Naive thymus-derived CD4-positive, alpha-beta T cell (primary cell): Measurements from ENCODE around the gene ANP32B. TPM values are rescaled to one million over a fixed set of nuclear protein-coding genes. Genes with fewer than 3 reads are reported as not detected.
A peak's percentile ranks its signal among the peaks of the same experiment; 100 is the strongest.

ENCODE experiments used
- ATAC-seq: fragments of 150-1000 bp; cut with Tn5 transposase; 2 replicates; pipeline ENCODE4 v1.10.0; 2021; ENCODE audit warnings: mild to moderate bottlenecking, moderate library complexity
- CTCF ChIA-PET: fragments of 350-600 bp; sonication (Branson Sonifier 250); formaldehyde crosslinking; loops from one replicate; lab custom pipeline; 2021; ENCODE audit warnings: antibody characterized with exemption; lab: Charles Lee
- POLR2A ChIA-PET: fragments of 350-600 bp; sonication (Branson Sonifier 250); formaldehyde crosslinking; loops from one replicate; lab custom pipeline; 2021; ENCODE audit warnings: antibody characterized with exemption, inconsistent platforms; lab: Charles Lee
- DNase-seq, 9 donors: peaks; one replicate each; pipeline versions ENCODE4 v3.0.0 to v3.0.0-alpha.2; 2020 to 2022; ENCODE audit warnings: mixed read lengths in 1 of 9
- H3K27ac ChIP-seq: one replicate; pipeline ENCODE4 v1.7.0; 2013; ENCODE audit warnings: mild to moderate bottlenecking, low read depth, low read length, moderate library complexity
- H3K27me3 ChIP-seq, 2 donors: one replicate each; pipeline ENCODE4 v1.7.0; 2013; ENCODE audit warnings: low read length in 2 of 2, mild to moderate bottlenecking in 2 of 2, moderate library complexity in 2 of 2; ENCODE audit not compliant: control insufficient read depth in 2 of 2, insufficient read depth in 2 of 2
- H3K36me3 ChIP-seq, 3 experiments: 1 replicate in 2 of 3; 2 replicates in 1 of 3; pipeline ENCODE4 v1.7.0; 2013; ENCODE audit warnings: low read length in 3 of 3, mild to moderate bottlenecking in 3 of 3, moderate library complexity in 1 of 3; ENCODE audit not compliant: insufficient read depth in 3 of 3, control insufficient read depth in 2 of 3
- H3K4me1 ChIP-seq, 2 donors: one replicate each; pipeline ENCODE4 v1.7.0; 2013; ENCODE audit warnings: low read length in 2 of 2, mild to moderate bottlenecking in 2 of 2, moderate library complexity in 1 of 2; ENCODE audit not compliant: control insufficient read depth in 2 of 2, insufficient read depth in 2 of 2
- H3K4me3 ChIP-seq: 2 replicates; pipeline ENCODE4 v1.7.0; 2013; ENCODE audit warnings: mild to moderate bottlenecking, low read length
- H3K9me3 ChIP-seq, 3 experiments: 1 replicate in 2 of 3; 2 replicates in 1 of 3; pipeline ENCODE4 v1.7.0; 2013; ENCODE audit warnings: low read length in 3 of 3; ENCODE audit not compliant: control insufficient read depth in 2 of 3
- H3K27ac Mint-ChIP-seq, 9 donors: one replicate each; pipeline ENCODE4 v1.8.0; 2020 to 2022; ENCODE audit warnings: mixed read lengths in 9 of 9, mild to moderate bottlenecking in 8 of 9, moderate library complexity in 5 of 9, inconsistent platforms in 2 of 9
- H3K27me3 Mint-ChIP-seq, 5 donors: one replicate each; pipeline ENCODE4 v1.8.0; 2021 to 2022; ENCODE audit warnings: mixed read lengths in 5 of 5, mild to moderate bottlenecking in 1 of 5
- H3K36me3 Mint-ChIP-seq, 5 donors: one replicate each; pipeline ENCODE4 v1.8.0; 2020 to 2022; ENCODE audit warnings: mixed read lengths in 5 of 5, mild to moderate bottlenecking in 3 of 5, inconsistent platforms in 1 of 5
- H3K4me1 Mint-ChIP-seq, 7 donors: one replicate each; pipeline ENCODE4 v1.8.0; 2020 to 2022; ENCODE audit warnings: mixed read lengths in 7 of 7, mild to moderate bottlenecking in 3 of 7, inconsistent platforms in 1 of 7
- H3K4me3 Mint-ChIP-seq, 10 donors: one replicate each; pipeline ENCODE4 v1.8.0; 2020 to 2022; ENCODE audit warnings: mild to moderate bottlenecking in 10 of 10, mixed read lengths in 10 of 10, moderate library complexity in 6 of 10, inconsistent platforms in 2 of 10
- H3K9me3 Mint-ChIP-seq, 11 donors: one replicate each; pipeline ENCODE4 v1.8.0; 2020 to 2022; ENCODE audit warnings: mixed read lengths in 11 of 11, mild to moderate bottlenecking in 4 of 11, inconsistent platforms in 1 of 11, moderate library complexity in 1 of 11
- intact Hi-C, 2 donors: fragments of 100-400 bp; cut with micrococcal nuclease; formaldehyde crosslinking; loops; one replicate each; pipeline ENCODE4 v1.15.1; 2023
- polyA plus RNA-seq, 2 donors: library from polyadenylated mRNA; unstranded; fragments of 300-500 nt; fragmentation: Illumina TruSeq; gene quantifications; one replicate each; pipeline ENCODE4 v1.2.3, GENCODE V29; 2021
- total RNA-seq, 6 experiments: library from RNA in 5 of 6; stranded (reverse) in 5 of 6; gene quantifications; 1 replicate in 5 of 6; 2 replicates in 1 of 6; pipeline ENCODE4 v1.2.3 and lab custom pipeline; 2021 to 2026

The ANP32B gene
- total and polyA plus RNA-seq, 7 experiments from 2014 or later = 108 to 267 (median 179) TPM

DNA sequence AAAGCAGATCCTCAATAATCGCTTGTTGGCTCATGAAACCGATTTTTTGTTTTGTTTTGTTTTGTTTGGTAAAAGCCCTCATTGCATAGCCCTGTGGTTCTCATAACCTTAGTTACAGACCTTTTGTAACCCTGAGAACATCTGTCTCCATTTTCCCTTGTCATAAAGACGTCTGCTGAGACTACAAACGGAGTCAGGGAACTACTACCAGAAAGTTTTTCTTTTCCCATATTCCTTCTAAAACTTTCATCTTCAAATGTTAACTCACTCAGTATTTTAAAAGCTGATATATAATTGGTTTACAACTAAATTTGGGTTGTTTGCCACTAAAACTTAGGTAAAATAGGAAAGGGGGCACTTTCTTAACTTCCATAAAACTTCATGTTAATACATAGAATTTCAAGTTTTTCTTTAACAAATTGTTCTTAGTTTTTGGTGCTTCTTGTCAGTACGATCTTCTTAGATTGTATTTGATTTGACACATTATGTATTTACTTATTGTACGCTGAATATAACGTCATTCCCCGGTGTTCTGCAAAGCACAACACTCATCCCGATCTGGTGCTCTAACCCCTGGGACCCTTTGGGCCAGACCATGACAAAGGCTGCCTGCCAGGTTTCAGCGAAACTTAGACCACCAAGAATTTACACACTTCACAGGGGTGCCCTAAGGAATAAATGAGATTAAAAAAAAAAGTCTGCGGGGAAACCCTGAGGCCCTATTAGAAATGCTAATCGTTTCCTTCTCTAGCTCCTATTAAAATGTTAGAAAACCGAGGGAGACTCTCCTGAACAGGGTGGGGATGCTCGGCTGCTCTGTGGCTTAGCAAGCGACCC is 1.1 kb upstream of the ANP32B start:
- H3K4me1 Mint-ChIP-seq = peaks cover 41 to 62% (median 55%) of the 10 kb centered on the region in 7 donors
- H3K9me3 Mint-ChIP-seq = no peaks in the 10 kb centered on the region
- Histone ChIP-seq H3K4me1 (peaks cover 25 to 44% of the 10 kb centered on the region in 2 donors), H3K4me3 (peak overlapping the region; percentile 61), H3K36me3 (peaks cover 0 to 4% (median 0%) of the 10 kb centered on the region in 3 experiments), H3K27ac (peak overlapping the region; percentile 98), H3K9me3 (no peaks in the 10 kb centered on the region), H3K27me3 (no peaks in the 10 kb centered on the region)
- peaks cover 0 to 5% (median 0%) of the 10 kb centered on the region in 5 donors for H3K36me3 Mint-ChIP-seq
- H3K27me3 Mint-ChIP-seq = no peaks in the 10 kb centered on the region
- DNase-seq = peak in 3 of 9 donors; percentile 2 to 34 (median 12)
- peak overlapping the region; percentile 25 to 90 (median 78) for H3K27ac Mint-ChIP-seq
- intact Hi-C loops = loop anchor here (2.0 to 10.0 kb wide), 10 partner anchors 27 to 1843 kb away; partner anchors contain the start of genes ANKS6 (in 1 of the 2), CORO2A (in 1 of the 2), NCBP1 (in 1 of the 2) and NR4A3 (in 1 of the 2)
- H3K4me3 Mint-ChIP-seq = peak overlapping the region; percentile 64 to 92 (median 81)
- ChIA-PET POLR2A (interaction anchor here (0.6 to 7.7 kb wide), 27 partner anchors 11 to 573 kb away, joined by 3 to 159 read pairs (median 5); partner anchors contain the start of genes HEMGN, NANS, TBC1D2 and TRMO), CTCF (interaction anchor here (0.6 to 3.8 kb wide), 10 partner anchors 10 to 70 kb away, joined by 3 to 22 read pairs (median 4); partner anchors contain the start of gene TRMO)
- ATAC-seq = no peak

DNA sequence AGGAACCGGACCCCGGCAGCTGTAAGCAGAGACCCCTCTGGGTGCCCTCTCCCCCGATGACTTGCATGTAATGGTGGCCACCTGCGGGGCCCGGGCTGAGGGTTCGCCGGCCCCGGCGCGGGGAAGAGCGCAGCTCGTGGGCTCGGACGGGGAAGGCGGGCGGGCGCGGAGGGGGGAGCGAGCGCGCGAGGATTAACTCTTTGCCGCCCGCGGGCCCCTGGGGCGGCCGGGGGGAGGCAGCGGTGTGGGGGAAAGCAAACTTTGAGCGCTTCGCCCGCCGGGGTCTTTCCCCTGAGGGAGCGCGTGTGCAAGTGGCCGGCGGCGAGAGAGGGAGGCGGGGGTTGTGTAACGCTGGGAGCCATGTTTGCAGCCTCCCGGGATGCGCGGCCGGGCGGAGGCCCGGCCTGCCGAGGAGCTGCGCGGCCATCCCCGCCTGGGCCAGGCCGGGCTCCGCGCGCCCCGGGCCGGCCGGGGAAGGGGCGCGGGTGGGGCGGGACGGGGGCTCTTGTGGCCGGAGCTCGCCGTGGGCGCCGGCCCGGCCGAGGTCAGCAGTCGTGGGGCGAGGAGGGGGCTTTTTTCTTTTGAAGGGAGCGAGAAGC is 547 bp downstream of the ANP32B start:
- H3K4me3 ChIP-seq = peak overlapping the region; percentile 85
- no peaks in the 10 kb centered on the region for H3K9me3 ChIP-seq
- DNase-seq = peak in 8 of 9 donors; percentile 57 to 75 (median 69)
- ChIA-PET CTCF (interaction anchor here (1.0 to 3.8 kb wide), 5 partner anchors 19 to 79 kb away, joined by 3 to 22 read pairs (median 5); partner anchors contain the start of gene TRMO), POLR2A (interaction anchor here (0.6 to 7.7 kb wide), 31 partner anchors 9 to 287 kb away, joined by 3 to 159 read pairs (median 5); partner anchors contain the start of genes HEMGN, NANS, TBC1D2 and TRMO)
- H3K4me1 ChIP-seq = peaks cover 34 to 56% of the 10 kb centered on the region in 2 donors
- intact Hi-C loops = loop anchor here (1.0 to 10.0 kb wide), 22 partner anchors 10 to 1841 kb away; partner anchors contain the start of genes TBC1D2 (in 2 of the 2), XPA (in 2 of the 2), ANKS6 (in 1 of the 2) and CORO2A (in 1 of the 2)
- peak overlapping the region; percentile 98 for H3K27ac ChIP-seq
- H3K36me3 ChIP-seq = peaks cover 0 to 4% (median 0%) of the 10 kb centered on the region in 3 experiments
- Mint-ChIP-seq H3K4me3 (peak overlapping the region; percentile 79 to 92 (median 86)), H3K4me1 (peaks cover 54 to 74% (median 67%) of the 10 kb centered on the region in 7 donors), H3K27me3 (no peaks in the 10 kb centered on the region), H3K9me3 (no peaks in the 10 kb centered on the region), H3K27ac (peak overlapping the region; percentile 25 to 94 (median 80)), H3K36me3 (peaks cover 0 to 5% (median 0%) of the 10 kb centered on the region in 5 donors)
- ATAC-seq = peak; percentile 34
- H3K27me3 ChIP-seq = no peaks in the 10 kb centered on the region

DNA sequence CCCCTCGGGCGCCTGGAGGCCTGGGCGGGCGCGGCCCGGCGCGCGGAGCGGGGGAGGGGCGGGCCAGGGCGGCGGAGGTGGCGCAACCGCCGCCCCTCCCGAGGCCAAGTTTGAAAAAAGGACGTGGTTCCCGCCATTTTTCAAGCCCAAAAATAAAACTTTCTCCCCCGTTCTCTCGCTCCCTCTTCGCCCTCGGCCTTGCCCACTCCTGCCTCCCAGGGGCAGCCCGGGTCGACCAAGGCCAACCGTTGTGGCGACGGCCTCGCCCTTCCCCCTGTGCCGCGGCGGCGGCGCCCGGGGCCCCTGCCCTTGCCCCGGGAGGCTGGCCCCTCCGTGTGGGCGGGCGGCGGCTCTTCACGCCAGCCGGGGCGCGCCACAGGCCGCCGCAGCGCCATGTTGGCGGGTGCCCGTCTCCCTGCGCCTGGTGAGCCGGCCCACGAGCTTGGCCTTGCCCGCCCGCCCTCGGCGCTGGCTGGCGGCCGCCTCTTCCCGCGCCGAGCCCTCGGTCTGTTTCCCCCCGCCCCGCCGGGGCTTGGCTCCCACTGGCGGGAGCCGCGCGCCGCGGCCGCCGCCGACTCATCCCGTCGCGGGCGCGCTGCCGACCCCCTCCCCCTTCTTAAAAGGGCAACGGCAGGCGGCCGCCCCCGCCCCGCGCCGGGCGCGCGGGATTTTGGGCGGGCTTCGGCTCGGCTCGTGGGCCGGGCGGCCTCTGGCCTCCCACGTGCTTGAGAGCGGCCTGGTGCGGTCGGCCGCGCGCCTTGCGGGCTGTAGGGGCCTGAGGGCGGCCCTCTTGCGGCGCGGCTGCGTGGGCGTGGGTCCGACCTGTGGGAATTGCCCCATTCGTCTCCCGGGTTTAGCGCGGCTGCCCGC is 1.3 kb downstream of the ANP32B start:
- H3K4me1 Mint-ChIP-seq = peaks cover 56 to 74% (median 67%) of the 10 kb centered on the region in 7 donors

DNA sequence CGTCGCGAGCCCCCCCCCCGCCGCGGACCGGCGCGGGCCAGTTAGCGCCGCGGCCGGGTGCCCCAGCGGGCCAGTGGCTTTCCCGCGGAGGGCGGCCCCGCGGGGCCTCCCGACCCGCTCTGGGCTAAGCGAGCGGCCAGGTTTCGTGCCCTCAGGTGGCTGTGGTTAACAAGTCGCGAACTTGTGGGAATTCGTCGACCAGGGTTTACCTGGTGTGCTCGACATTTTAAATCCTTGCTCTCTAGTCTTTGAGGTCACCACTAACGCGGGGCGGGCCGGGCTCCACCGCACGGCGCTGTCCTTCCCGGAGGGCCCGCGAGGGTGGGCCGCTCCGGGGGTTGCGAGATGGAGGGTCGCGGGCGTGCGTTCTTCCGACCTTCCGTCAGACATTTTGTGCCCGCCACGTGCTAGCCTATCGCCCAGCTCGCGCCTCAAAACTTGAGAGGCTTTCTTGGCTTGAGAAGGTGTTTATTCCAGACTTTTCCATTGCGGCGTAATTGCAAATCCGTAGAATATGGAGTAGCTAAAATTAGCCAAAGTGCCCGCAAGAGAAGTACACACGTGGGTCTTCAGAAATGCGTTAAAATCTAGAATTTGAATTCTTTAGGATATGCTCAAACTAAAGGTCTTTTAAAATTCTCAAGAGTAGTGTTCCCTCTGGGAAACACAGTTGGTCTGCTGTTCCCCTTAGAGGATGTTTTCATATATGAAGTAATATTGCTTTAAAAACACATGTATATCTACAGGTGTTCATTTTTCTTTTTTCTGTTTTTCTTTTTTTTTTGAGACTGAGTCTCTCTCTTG is 2.1 kb downstream of the ANP32B start:
- Mint-ChIP-seq H3K27ac (peak overlapping the region; percentile 90 to 95 (median 92)), H3K36me3 (peaks cover 0 to 5% (median 0%) of the 10 kb centered on the region in 5 donors), H3K9me3 (no peaks in the 10 kb centered on the region), H3K4me1 (peaks cover 55 to 74% (median 67%) of the 10 kb centered on the region in 7 donors), H3K27me3 (no peaks in the 10 kb centered on the region), H3K4me3 (peak overlapping the region; percentile 76 to 92 (median 88))
- ChIA-PET POLR2A (interaction anchor here (1.0 to 7.7 kb wide), 12 partner anchors 9 to 271 kb away, joined by 3 to 159 read pairs (median 6); partner anchors contain the start of genes NANS, TBC1D2 and TRMO), CTCF (interaction anchor here (0.7 to 1.4 kb wide), 4 partner anchors 44 to 271 kb away, joined by 3 to 4 read pairs (median 4); no protein-coding TSS in a partner anchor)
- DNase-seq (peak in 6 of 9 donors; percentile 20 to 56 (median 46)), ATAC-seq (no peak)
- Histone ChIP-seq H3K36me3 (peaks cover 0 to 4% (median 0%) of the 10 kb centered on the region in 3 experiments), H3K4me1 (peaks cover 34 to 64% of the 10 kb centered on the region in 2 donors), H3K27me3 (no peaks in the 10 kb centered on the region), H3K9me3 (no peaks in the 10 kb centered on the region), H3K27ac (peak overlapping the region; percentile 98), H3K4me3 (peak overlapping the region; percentile 85)
- intact Hi-C loops = loop anchor here (2.0 to 10.0 kb wide), 3 partner anchors 288 to 1840 kb away; partner anchors contain the start of genes NR4A3 (in 1 of the 2), XPA (in 1 of the 2) and ZNF367 (in 1 of the 2)

More for the DNA sequence above, 1.3 kb downstream of the ANP32B start:
- Histone ChIP-seq H3K27me3 (no peaks in the 10 kb centered on the region), H3K4me1 (peaks cover 34 to 62% of the 10 kb centered on the region in 2 donors), H3K4me3 (peak overlapping the region; percentile 85), H3K9me3 (no peaks in the 10 kb centered on the region), H3K27ac (peak overlapping the region; percentile 98), H3K36me3 (peaks cover 0 to 4% (median 0%) of the 10 kb centered on the region in 3 experiments)
- Mint-ChIP-seq H3K27ac (peak overlapping the region in 4 of 9 donors; percentile 65 to 80 (median 77)), H3K27me3 (no peaks in the 10 kb centered on the region), H3K4me3 (peak overlapping the region; percentile 48 to 92 (median 66)), H3K36me3 (peaks cover 0 to 5% (median 0%) of the 10 kb centered on the region in 5 donors), H3K9me3 (no peaks in the 10 kb centered on the region)
- CTCF ChIA-PET = interaction anchor here (1.2 to 3.8 kb wide), 4 partner anchors 49 to 272 kb away, joined by 3 to 22 read pairs (median 9); partner anchors contain the start of gene TRMO
- POLR2A ChIA-PET = interaction anchor here (0.6 to 7.7 kb wide), 20 partner anchors 8 to 280 kb away, joined by 3 to 159 read pairs (median 8); partner anchors contain the start of genes NANS, TBC1D2 and TRMO
- DNase-seq = peak; percentile 75 to 91 (median 81)
- ATAC-seq = peak; percentile 45
- intact Hi-C loops = loop anchor here (1.0 to 10.0 kb wide), 9 partner anchors 50 to 1840 kb away; partner anchors contain the start of genes ANKS6 (in 1 of the 2), CORO2A (in 1 of the 2), NR4A3 (in 1 of the 2) and TRIM14 (in 1 of the 2)
